Measurements from ENCODE around the gene BRAP.
A peak's percentile ranks its signal among the peaks of the same experiment; 100 is the strongest.
"Not testable (repeated sequence)": the region's sequence is repeated elsewhere in the genome, so short reads cannot be mapped to it uniquely, and the experiment has no call there.

Gene BRAP

GRCh38 chr12:111605911-111606766, 79.6 kb downstream of the BRAP start:
- DNase-seq: no peak

- not testable (repeated sequence) for DNase-seq
Observed at GRCh38 chr12:111602857-111603256, 82.9 kb downstream of the BRAP start.

DNA sequence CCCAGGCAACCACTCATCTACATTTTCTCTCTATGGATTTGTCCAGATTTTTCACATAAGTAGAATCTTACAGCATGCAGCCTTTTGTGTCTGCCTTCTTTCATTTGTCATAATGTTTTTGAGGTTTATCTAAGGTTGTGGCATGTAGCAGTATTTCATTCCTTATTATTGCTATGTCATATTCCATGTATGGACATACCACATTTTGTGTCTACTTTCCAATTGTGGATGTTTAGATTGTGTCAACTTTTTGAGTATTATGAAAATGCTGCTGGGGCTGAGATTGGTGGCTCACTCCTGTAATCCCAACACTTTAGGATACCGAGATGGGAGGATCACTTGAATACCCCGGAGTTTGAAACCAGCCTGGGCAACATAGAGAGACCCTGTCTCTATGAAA, 83.4 kb downstream of the BRAP start:
- DNase-seq: no peak

GRCh38 chr12:111600986-111601385, 84.8 kb downstream of the BRAP start:
- not testable (repeated sequence) for DNase-seq

- DNase-seq: no peak
Observed at GRCh38 chr12:111600205-111600642, 85.5 kb downstream of the BRAP start.

DNA sequence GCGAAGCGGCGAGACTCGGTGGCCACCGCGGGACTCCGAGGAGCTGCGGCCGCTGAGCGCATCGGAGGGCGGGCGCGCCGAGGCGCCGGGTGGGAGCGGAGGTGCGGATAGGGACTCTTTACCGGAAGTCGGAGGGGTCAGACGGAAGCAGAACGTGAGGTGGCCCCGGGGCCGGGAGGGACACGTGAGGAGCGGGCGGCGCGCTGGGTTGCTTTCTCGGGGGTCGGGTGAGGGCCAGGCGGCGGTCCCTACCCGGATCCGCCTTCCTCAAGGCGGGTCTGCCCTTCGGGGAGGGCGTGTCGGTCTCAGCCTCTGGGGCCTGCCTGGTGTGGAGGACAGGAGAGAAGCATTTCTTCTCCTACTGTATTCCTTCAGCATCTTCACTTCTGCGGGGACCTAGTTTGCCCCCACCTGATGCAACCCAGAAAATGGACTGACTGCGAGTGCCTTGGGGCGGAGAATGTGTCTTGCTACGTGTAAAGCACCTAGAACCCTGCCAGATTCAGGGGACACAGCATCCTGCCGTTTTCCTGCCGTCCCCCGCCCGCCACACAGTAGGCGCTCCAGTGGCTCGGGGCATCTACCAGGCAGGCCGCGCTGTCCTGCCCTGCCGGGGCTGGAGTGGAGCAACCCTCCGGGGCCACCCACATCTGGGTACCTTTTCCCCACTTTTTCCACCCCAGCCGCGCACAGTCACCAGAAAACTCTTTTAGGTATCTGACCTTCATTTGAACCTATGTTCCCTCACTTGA, 86.1 kb downstream of the BRAP start:
- DNase-seq: peak; percentile 88

GRCh38 chr12:111598637-111599452, 86.9 kb downstream of the BRAP start, which contains the start of gene ATXN2:
Gene ATXN2, minus strand, starts transcription at chr12:111599315. Its CDS starts 281 bp downstream, at chr12:111599034.
- DNase-seq: peak; percentile 84

- peak; percentile 27 for DNase-seq
Observed at GRCh38 chr12:111597831-111598636, 87.7 kb downstream of the BRAP start.

DNA sequence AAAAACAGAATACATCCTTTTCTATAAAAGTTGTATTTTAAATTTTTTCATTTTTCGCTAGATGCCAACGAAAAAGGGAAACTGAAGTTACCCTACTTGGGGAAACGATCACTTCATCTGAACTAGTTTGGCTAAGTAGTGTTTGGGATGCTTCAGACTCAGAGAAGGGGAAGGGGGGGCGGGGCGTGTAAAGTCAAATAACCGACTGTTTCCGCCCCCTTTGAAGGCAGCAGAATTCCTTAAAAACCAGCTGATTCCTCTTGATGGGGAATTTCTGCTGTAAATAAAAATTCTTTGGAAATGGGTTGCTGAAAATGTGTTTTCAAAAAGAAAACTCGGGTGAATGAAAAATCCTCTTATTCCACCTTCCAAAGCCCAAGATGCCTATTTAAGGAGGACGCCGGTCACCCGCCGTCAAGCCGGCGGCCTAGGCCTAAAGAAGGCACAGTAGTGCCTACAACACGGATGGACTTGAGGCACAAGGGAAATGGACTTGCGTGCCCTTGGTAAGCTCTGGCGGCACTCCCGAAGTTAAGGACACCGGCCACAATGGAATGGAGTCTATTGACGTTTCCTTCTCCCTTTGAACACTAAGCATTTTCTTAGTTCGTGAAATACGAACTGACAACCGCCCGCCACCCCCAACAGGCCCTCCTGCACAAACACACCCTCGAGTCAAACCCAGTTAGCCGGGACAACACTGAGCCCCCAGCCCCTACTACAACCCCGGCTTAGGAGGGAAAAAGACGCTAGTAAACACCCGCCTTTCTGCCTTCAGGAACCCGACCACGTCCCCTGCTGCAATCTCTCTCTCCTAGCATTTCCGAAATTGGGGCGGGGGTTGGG, 88.5 kb downstream of the BRAP start:
- DNase-seq: peak; percentile 45

DNA sequence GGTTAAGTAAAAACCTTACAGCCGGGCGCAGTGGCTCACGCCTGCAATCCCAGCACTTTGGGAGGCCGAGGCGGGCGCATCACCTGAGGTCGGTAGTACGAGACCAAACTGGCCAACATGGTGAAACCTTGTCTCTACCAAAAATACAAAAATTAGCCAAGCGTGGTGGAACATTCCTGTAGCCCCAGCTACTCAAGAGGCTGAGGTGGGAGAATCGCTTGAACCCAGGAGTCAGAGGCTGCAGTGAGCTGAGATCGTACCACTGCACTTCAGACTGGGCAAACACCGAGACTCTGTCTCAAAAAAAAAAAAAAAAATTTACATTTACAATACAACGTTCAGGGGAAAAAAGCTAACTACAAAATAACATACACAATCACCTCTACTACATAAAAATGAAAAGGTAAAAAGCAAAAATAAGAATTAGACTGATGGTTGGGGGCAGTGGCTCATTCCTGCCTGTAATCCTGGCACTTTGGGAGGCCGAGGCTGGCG, 90.4 kb downstream of the BRAP start:
- DNase-seq: not testable (repeated sequence)
